Effector CD4-positive, alpha-beta T cell (primary cell): Measurements from ENCODE around the gene SLC25A29.
"Not testable (repeated sequence)": the region's sequence is repeated elsewhere in the genome, so short reads cannot be mapped to it uniquely, and the experiment has no call there.

Experiments
- DNase-seq: peaks from one replicate; pipeline ENCODE4 v3.0.0-alpha.2; 2020
- total RNA-seq: gene quantifications from one replicate; lab custom pipeline; 2026; lab: John Stamatoyannopoulos, UW

Gene SLC25A29, protein sequence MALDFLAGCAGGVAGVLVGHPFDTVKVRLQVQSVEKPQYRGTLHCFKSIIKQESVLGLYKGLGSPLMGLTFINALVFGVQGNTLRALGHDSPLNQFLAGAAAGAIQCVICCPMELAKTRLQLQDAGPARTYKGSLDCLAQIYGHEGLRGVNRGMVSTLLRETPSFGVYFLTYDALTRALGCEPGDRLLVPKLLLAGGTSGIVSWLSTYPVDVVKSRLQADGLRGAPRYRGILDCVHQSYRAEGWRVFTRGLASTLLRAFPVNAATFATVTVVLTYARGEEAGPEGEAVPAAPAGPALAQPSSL
- total RNA-seq: 11.6 reads per million, percentile 35 among the genes with 10 or more reads in this experiment

DNA sequence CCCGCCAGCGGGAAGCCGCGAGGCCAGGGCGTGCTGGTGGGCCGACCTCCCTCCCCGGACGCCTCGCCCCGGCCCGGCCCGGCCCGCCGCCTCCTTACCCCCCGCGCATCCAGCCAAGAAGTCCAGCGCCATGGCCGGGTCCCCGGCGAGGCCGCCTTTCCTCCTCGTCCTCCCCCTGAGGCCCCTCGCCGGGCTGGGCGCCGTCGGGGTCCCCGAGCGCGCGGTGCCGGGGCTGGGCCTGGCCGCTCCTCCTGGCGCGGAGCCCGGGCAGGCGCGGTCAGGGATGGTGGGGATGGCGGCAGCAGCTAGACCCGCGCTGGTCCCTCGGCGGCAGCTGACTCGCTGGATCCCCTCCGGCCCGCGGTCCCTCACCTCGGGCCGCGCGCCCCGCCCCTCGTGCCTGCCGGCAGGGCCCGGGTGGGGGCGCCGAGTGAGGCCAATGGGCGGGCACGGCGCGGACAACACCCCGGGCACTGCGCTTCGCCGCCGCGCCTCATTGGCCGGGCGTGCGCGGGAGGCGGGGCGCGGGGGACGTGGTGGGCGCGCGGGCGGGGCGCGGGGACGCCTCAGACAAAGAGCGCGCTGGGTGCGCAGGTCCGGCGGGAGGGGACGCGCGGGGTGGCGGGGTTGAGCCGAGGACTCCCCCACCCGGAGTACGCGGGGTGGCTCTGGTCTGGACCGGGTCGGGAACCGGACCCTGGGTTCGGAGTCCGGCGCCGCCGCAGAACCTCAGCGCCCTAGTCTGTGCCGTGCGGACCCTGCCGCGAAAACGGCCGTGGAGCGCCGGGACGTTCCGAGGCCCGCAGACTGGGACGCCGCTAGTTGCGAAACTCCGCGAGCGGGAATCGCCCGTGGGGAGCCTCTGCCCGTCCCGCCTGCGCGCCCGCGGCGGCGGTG, at the start of gene SLC25A29:
TSS of gene SLC25A29 (minus strand) at position 344 of the 897 bp plus-strand sequence. CDS start at position 132, 212 bp downstream.
- peak; percentile 56 for DNase-seq

DNA sequence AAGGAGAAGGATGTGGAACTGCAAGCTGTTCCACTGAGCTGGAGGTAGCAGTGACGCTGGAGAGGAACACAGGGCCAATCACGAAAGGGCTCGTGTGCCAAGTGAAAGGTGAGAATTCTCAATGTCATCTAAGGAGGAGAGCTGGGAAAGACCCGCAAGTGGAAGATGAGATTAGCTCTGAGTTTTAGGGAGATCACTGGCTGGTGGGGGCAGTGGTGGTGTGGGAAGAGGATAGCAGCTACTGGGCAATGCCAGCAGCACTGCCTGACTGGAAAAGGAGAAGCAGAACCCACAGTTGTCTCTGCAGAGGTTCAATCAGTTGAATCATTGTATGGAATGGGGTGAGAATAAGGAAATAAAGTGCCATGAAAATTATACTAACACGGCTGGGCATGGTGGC, 44.7 kb upstream of the SLC25A29 start:
- no peak for DNase-seq

DNA sequence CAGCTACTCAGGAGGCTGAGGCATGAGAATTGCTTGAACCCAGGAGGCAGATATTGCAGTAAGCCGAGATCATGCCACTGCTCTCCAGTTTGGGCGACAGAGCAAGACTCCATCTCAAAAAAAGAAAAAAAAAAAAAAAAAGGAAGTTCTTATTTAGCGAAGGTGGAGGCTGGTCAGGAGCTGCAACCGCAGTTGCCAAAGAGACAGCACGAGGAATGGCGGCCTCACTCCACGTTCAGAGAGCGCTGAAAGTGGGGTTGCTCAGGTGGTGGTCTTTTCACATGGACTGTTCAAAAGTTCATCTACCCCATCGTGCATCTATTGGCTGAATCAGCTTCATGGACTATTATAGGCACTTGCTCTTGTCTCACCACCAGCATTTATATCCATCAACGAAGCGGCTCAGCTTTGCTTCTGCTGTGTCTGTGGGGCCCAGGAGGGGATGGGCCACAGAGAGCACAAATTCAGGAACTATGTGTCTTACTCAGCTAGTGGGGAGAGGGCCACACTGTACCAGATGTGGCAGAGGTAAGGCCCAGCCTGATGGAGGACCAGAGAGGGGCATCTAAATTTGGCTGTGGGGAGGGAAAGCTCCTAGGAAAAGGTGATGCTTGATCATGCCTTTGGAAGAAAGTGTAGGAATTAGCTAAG, 44.2 kb upstream of the SLC25A29 start:
- no peak for DNase-seq

DNA sequence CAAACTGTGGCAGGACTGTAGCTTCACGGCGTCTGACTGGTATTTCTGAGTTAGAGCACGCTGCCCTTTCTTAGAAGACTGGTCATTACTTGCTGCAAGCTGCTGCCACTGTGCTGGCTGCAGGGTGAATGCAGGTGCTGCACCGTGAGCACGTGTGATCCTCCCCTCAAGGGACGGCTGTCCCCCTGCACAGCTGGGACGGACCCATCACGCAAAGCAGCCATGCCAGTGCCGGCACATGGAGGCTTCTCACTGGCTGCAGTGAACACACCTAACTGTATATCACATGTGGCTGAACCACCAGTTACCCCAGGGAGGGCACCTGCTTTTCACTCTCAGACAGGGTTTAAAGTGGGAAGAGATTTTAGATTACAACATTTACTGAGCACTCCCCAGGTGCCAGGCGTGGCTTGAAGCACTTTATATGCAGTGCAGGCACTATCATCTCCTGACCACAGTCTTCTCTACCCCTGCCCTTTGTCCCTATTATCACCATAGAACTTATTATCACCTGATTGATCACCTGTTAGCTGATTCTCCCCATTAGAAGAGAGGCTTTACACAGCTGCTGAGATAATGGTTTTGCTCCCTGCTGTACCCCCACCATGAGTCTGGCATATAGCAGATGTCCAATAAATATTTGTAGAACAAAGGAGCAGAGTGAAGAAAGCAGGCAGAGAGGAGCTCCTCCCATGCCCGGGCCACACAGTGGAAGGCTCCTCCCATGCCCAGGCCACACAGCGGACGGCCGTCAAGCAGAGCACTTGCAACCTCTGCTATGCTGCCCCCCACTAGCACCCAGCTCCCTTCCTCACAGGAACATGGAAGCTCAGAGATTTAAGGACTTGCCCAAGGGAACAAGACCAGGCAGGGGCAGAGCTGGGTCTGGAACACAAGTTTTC, 42.8 kb upstream of the SLC25A29 start:
- no peak for DNase-seq

DNA sequence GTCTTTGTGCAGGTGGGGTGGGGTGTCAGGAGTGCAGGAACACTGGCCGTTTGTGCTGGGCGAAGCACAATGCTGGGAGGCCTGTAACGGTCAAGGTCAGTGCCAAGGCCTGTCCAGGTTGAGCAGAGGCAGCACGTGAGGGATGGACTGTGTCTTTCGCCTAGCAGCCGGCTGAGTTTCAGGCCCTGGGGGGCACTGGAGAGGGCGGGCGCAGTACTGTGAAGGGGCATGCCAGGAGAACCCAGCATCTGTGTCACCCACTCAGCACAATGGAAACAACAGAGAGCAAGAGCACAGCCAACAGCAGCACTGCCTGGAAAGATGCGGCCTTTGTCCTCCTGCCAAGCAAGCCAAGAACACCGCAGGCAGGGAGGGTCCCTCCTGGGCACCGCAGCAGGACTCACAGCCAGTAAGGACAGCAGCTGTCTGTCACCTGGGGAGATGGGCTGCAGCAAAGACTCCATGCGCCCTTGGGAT, 42.0 kb upstream of the SLC25A29 start:
- DNase-seq: no peak

DNA sequence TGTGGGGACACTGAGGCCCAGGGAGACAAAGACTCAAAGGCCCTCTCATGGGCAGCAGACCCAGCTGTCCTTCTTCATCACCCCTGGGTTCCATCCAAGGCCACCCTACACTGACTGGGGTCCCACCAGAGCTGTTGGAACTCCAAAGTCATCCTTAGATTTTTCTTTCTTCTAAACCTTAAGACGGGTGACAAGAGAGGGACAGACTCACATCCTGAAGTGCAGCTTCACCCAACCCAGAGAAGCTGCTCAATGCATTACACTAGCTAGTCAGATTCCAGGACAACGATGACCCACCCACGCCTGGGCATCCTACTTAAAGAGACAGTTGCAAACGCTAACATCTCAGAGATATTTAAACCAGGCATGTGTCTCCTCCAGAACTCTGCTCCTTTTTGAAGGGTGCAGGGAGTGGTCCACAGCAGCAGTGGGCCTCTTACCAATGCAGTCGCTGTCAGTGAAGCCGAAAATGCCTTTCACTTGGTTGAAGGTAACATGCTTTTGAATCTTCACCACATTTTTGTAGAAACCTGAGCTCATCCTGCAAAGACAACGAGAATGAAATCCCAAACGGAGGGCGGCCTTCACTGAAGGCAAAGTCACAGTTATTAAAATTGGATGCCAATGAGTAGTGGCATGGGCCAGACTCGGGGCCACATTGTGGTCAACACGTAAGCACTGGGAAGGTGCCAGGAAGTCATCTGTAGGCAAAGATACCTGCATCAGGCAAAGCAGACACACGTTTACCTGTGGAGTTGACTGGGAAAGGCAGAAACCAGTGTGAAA, 40.3 kb upstream of the SLC25A29 start:
- DNase-seq: no peak

DNA sequence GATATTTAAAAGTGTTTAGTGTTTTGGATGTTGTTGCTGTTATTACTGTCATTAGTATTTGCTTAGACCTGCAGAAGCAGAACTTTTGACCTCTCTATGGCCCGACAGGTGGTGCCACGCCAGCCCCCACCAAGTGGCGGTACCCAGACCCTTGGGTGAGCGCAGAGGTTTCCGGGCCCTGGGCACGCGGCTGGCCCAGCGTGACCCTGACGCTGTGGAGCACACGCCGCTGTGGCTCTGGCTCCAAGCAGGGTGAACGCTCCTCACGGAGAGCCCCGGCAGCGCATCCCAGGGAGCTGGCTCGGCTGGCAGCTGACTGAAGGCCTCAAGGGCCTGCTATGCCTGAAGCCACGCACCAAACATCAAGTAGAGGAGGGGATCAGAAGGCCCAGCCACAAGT, 39.5 kb upstream of the SLC25A29 start:
- DNase-seq: no peak

DNA sequence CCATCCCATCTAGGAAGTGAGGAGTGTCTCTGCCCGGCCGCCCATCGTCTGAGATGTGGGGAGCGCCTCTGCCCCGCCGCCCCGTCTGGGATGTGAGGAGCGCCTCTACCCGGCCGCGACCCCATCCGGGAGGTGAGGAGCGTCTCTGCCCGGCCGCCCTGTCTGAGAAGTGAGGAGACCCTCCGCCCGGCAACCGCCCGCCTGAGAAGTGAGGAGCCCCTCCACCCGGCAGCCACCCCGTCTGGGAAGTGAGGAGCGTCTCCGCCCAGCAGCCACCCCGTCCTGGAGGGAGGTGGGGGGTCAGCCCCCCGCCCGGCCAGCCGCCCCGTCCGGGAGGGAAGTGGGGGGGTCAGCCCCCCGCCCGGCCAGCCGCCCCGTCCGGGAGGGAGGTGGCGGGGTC, 38.4 kb upstream of the SLC25A29 start:
- DNase-seq: not testable (repeated sequence)

DNA sequence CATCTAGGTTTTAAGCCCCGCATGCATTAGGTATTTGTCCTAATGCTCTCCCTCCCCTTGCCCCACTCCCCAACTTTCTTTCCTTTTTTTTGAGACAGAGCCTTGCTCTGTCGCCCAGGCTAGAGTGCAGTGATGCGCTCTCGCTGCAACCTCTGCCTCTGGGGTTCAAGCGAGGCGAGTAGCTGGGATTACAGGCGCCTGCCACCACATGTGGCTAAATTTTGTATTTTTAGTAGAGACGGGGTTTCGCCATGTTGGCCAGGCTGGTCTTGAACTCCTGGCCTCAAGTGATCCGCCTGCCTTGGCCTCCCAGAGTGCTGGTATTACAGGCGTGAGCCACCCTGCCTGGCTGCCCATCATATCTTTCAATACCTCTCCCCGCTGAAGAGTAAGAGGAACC, 36.6 kb upstream of the SLC25A29 start:
- not testable (repeated sequence) for DNase-seq

DNA sequence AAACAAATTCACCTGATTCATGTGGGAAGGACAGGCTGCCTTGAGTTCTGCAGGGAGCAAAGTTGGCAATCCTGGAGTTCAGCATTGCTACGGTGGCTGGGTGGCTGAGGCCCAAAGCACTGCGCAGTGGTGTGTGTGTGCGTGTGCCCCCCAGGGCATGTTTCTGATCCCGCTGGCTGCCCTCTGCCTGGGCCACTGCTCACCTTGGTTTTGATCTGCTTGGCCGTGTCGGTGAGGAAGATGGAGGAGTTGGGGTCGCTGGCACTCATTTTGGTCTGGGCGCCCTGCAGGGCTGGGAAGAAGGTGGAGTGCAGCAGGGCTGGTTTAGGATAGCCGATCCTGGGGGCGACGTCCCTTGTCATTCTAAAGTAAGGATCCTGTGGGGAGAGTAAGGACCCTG, 36.0 kb upstream of the SLC25A29 start:
- DNase-seq: no peak

DNA sequence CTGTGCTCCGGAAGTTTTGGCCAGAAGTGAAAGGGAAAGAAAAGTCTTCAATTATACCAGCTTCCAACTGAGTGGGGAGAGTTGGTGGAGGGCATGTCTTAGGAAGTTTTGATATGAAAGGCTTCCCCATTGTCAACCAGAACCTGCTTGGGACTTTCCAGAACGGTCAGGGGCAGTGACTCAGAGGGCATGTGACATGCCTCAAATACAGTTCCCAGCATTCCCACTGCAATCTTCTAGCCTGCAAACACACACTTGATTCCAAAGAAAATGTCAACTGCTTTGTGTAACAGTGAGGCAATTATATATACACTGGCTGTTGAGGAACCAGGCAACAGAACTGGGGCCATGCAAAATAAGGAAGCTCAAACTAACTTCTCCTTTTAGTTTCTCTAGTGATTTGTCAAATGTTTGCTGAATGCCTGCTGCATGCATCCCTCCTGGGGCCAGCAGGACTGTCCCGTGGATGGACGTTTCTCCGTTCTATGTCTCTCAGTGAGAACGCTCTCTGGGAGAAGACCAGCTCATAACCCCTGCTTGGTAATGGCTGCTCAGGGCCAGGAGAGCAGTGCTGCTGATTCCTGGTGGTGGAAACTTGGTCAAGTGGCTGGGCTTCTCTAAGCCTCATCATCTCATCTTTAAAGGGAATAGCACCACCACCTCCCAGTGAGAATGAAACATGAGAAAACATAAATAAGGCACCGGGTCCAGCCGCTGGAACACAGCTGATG, 35.2 kb upstream of the SLC25A29 start:
- no peak for DNase-seq

DNA sequence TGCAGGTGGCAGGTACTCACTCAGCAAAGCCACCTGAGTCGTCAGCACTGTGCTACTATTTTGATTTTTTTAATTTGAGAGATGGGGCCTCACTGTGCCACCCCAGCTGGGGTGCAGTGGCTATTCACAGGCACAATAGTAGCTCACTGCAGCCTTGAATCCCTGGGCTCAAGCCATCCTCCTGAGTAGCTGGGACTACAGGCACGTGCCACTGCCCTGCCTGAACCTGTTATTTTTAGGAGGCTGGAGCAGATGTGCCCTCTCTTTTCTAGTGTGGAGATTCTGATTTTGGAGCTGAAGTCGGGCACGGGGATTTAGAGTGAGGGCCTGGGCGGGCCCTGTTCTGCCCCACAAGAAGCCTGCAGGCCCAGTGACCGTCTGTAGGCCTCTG, 34.2 kb upstream of the SLC25A29 start:
- no peak for DNase-seq

DNA sequence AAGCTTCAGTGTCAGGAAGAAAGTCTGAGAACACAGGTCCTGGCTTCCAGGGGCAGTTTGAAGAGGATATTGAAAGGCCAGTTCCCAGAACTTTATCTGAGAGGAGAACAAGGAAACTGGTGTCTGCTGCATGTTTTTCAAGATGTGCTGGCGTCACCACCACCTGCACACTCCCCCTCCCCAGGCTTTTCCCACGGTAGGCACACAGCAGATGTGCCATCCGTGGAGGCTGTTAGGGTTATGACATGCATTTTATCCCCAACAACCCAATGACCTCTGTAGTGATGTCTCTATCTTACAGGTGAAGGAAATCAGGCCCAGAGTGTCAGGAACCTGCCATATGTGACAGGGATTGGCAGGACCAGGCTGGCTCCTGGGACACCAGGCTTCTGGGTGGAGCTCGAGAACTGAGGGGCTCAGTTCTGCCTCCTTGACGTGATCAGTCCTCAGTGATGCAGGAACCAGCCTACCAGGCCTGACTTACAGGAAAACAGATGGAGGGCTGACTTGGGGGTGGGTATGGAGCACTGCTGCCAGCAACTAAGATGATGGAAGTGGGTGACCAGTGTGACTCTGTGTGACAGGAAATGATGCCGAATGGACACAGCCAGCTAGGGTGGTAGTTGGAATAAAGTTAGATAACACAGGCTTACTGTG, 33.6 kb upstream of the SLC25A29 start:
- no peak for DNase-seq

DNA sequence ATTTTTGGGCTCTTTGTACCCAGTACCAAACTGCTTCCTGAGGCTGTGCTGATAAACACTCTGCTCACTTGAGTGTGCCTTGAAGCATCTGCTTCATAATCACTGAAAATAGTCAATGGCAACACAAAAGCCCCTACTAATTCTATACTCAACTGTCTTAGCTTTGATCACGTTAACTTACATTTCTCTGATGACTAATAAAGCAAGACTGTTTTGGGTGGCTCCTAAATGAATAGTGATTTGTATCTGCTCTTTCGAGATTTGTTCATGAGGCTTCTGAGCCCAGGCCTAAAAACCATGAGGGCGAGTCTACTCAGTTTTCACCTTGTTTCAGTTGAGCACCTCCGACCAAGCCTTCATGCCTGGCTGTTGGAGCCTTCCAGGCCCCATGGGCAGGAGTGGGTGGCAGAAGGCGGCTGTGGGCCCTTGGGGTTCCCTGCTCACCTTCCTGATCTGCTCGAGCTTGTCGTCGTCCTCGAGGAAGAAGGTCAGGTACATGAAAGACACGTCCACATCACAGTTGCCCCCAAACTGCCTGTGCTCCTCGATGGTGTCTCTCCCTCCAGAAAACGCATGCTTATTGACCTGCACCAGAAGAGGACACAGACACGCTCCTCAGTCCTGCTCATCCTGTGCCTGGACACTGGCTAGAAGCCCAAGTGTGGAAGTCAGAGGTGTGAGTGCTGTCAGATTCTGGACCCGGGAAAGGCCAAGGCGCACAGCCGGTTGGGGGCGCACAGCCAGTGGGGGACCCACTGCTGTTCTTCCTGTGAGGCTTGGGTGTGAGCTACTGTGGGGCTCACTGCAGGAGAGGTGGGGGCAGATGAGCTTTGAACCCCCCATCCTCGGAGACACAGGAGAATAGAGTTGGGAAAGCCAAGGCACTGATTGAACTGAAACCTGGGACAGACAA, 30.6 kb upstream of the SLC25A29 start:
- DNase-seq: no peak

DNA sequence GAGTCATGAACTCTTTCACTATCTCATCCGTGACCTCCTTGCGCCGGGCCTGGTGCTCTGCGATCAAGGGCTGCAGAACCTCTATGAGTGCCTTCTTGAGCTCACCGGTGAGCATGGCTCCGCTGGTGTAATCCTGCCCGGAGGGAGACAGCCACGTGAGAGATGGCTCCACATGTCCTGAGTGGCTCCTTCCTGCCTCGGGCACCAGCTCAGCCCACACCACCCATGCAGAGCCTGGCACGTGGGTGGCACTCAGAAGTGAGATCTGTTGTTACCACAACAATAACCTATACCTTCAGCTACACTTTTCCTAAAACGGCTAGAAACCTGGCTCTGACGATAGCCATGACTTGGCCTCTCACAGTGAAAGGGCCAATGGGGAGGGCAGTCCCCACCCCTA, 28.7 kb upstream of the SLC25A29 start:
- DNase-seq: no peak

DNA sequence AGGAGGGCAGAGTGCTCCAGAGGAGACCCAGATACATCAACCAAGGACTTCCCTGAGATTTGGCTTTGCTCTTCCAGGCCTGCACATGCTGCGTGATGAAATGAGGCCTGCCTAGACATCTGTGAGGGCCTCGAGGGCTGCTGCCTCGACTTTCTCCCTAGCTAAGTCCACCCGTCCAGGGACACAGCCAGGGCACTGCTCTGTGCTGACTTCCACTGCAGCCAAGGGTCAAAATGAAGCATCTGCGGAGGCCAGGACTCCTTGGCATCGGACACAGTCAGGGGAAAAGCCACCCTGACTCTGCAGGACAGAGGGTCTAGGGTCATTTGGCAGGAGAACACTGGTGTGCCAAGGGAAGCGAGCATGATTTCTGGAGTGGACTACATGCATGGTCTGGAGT, 27.6 kb upstream of the SLC25A29 start:
- DNase-seq: no peak

DNA sequence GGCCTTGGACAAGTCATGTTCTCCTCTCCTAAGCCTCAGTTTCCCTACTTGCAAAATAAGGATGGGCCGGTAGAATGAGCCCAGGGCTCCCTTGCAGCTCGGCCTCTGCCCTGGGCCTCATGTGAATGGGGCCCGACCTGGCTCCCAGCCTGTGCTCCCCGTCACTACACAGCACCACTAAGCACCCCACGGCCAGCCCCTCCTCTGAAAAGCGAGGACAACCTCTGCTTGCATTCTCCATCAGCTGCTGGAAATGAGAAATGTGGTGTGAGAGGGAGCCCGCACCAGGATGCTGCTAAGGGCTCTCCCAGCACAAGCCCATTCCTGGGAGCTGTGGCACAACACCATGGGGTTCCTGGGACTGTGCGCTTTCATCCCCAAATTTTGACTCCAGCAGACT, 27.1 kb upstream of the SLC25A29 start:
- no peak for DNase-seq

DNA sequence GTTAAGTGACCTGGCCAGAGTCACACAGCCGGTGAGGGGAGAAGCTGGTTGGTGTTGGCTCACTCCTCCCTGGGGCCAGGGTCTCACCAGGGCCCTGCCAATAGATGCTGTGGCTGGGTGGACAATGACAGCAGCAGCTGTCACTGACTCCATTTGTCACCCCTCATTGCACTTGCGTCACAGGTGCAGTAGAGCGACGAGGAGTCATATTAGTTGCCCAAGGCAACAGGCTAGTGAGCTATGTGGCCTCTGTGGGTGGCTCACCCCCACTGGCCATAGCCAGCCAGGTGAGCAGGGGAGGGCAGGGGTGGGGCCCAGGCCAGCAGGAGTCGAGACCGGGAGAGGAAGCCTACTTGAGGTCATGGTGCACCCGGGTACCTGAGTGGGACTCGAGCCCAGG, 26.6 kb upstream of the SLC25A29 start:
- DNase-seq: no peak

DNA sequence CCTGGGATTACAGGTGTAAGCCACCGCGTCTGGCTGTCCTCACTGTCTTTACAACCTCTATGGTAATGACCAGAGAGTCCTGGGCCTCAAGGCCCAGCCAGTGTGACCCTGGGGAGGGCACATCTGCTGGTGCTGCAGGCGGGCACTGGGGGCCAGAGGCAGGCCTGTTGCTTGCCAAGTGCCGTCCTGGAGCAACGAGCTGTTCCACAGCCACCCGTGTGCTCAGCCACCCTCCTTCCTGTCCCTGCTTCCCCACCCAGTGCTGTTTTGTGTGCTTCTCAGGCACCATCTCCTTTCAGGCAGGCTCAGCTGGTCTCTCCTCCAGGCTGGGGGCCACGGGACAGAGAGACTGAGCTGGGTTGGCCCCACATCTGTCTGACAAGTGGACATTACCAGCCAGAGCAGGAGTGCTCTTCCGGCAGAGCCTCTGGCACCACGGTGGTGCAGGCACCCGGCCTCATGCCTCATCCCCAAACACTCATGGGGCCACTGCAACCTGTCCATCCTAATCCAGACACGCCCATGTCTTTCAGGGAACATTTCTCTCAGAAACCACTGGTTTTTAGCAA, 25.9 kb upstream of the SLC25A29 start:
- DNase-seq: no peak
